ENCODE results near the gene NME7.

The NME7 gene

DNA sequence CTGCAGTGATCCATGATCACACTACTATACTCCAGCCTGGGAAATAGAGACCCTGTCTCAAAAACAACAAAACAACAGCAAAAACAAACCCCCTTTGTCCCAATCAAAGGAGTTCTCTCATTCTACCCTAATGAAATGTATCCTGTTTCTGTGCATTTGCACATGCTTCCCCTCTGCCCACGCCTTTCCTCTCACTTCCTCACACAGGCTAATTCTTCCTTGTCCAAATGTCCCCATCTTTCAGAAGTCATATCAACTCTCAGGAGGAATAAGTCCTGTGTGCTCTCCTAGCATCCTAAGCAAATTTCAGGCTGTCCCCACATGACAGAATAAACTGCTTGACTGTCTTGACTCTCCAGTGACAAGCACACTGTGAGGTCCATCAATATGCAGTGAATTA is 269.2 kb downstream of the NME7 start:
- H3K36me3 Mint-ChIP-seq (ENCODE audit: low read depth) = no peaks in the 10 kb centered on the region
- no peak overlapping the region for H3K27ac Mint-ChIP-seq
- H3K9me3 Mint-ChIP-seq = no peaks in the 10 kb centered on the region
- peaks cover 6% of the 10 kb centered on the region for H3K27me3 Mint-ChIP-seq (ENCODE audit: low read depth)
- no peak overlapping the region for H3K4me3 Mint-ChIP-seq
- TF ChIP-seq, protein P1, sequence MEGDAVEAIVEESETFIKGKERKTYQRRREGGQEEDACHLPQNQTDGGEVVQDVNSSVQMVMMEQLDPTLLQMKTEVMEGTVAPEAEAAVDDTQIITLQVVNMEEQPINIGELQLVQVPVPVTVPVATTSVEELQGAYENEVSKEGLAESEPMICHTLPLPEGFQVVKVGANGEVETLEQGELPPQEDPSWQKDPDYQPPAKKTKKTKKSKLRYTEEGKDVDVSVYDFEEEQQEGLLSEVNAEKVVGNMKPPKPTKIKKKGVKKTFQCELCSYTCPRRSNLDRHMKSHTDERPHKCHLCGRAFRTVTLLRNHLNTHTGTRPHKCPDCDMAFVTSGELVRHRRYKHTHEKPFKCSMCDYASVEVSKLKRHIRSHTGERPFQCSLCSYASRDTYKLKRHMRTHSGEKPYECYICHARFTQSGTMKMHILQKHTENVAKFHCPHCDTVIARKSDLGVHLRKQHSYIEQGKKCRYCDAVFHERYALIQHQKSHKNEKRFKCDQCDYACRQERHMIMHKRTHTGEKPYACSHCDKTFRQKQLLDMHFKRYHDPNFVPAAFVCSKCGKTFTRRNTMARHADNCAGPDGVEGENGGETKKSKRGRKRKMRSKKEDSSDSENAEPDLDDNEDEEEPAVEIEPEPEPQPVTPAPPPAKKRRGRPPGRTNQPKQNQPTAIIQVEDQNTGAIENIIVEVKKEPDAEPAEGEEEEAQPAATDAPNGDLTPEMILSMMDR (IDR thresholded peaks at IDR 0.05; ENCODE audit: unreplicated experiment in 3 of 3) = no peak
- H3K4me1 Mint-ChIP-seq = peaks cover 5% of the 10 kb centered on the region

DNA sequence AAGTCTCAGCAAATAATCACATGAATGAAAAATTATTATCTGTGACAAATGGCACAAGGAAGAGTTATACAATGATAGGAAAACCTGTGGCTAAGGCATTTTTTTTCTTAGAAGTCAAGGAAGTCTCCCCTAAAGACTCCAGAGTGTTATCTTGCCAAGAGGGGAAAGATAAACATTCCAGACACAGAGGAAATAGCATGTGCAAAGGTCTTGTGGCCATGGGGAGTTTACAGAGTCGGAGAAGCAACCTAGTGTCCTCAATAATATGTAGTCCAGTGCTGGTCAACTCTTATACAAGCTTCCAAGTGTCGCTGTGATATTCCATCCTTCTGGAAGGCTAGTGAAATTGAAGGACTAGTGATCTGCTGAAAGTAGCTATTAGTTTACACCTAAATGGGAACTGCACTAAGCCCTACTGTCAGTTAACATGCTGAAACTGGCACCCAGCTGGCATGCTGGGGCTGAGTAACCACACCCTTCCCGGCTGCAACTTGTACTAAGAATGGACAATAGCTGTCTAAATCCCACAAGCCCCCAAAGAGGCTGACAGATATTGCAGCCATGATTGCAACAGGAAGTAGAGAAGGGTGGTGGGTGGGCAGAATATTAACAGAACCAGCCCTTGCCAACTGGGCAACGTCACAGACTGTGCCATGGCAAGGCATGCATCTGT is 272.6 kb downstream of the NME7 start:
- H3K36me3 Mint-ChIP-seq (ENCODE audit: low read depth) = no peaks in the 10 kb centered on the region
- H3K4me3 Mint-ChIP-seq = no peak overlapping the region
- TF ChIP-seq, protein P1 (IDR thresholded peaks at IDR 0.05; ENCODE audit: unreplicated experiment in 3 of 3) = no peak
- no peaks in the 10 kb centered on the region for H3K4me1 Mint-ChIP-seq
- no peaks in the 10 kb centered on the region for H3K9me3 Mint-ChIP-seq
- peaks cover 2% of the 10 kb centered on the region for H3K27me3 Mint-ChIP-seq (ENCODE audit: low read depth)
- H3K27ac Mint-ChIP-seq = no peak overlapping the region

DNA sequence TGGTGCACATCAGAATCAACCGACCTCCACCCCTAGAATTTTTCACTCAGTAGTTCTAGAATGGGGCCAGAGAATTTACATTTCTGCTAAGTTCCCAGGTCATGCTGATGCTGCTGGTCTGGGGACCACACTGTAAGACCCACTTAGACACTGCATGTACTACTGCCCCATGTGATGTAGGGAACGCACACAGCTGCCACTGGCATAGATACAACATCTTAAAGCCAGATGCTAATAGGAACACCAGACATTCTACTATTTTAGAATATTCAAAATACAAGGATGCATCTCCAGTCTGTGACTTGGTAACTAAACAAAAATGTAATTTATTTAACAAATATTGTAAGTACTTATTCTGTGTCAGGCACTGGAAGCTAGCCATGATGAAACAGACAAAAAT is 275.2 kb downstream of the NME7 start:
- TF ChIP-seq, protein P1 (IDR thresholded peaks at IDR 0.05; ENCODE audit: unreplicated experiment in 3 of 3) = no peak
- no peaks in the 10 kb centered on the region for H3K4me1 Mint-ChIP-seq
- peaks cover 4% of the 10 kb centered on the region for H3K27me3 Mint-ChIP-seq (ENCODE audit: low read depth)
- no peaks in the 10 kb centered on the region for H3K36me3 Mint-ChIP-seq (ENCODE audit: low read depth)
- H3K9me3 Mint-ChIP-seq = no peaks in the 10 kb centered on the region
- H3K4me3 Mint-ChIP-seq = no peak overlapping the region
- no peak overlapping the region for H3K27ac Mint-ChIP-seq

DNA sequence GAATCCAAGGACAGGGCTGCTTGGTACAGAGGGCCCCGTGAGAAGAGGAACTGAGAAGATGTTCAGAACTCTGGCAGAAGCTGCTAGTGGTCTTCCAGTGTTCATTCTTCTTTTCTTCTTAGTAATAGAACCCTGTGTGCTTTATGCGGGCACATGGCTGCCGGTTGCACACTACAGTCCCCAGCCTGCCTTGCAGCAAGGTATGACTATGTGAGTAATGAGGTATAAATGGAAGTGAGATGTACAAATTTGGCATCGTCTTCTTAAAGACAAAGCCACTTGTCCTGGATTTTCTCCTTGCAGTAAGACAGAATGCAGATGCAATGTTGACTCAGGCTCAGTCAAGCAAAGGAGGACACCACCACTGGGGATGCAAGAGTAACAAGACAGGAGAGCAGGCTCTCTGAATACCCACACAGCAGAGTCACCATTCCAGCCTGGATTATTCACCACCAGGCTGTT is 276.1 kb downstream of the NME7 start:
- TF ChIP-seq, protein P1 (IDR thresholded peaks at IDR 0.05; ENCODE audit: unreplicated experiment in 3 of 3) = no peak
- no peak overlapping the region for H3K27ac Mint-ChIP-seq
- no peaks in the 10 kb centered on the region for H3K9me3 Mint-ChIP-seq
- H3K4me1 Mint-ChIP-seq = no peaks in the 10 kb centered on the region
- H3K4me3 Mint-ChIP-seq = no peak overlapping the region
- H3K27me3 Mint-ChIP-seq (ENCODE audit: low read depth) = peaks cover 4% of the 10 kb centered on the region
- H3K36me3 Mint-ChIP-seq (ENCODE audit: low read depth) = no peaks in the 10 kb centered on the region

DNA sequence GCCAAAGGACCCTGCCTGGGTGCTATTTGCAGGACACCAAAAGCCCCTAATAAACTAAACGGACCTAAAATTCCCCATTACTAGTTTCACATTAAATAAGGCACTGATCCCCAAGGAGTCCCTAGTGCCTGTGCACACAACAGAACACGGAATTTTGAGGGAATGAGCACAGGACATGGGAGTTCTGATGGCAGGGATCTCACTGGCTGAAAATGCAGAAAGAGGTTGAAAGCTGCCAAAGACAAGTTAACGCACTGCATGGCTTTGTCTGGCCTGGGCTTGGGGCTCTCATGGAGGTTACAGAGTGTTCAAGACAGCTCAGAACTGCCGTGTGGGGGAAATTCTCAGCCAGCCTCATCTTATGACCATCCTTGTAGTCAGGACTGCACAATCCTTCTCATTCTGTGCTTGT is 276.7 kb downstream of the NME7 start:
- peaks cover 4% of the 10 kb centered on the region for H3K27me3 Mint-ChIP-seq (ENCODE audit: low read depth)
- H3K4me3 Mint-ChIP-seq = no peak overlapping the region
- no peak overlapping the region for H3K27ac Mint-ChIP-seq
- H3K4me1 Mint-ChIP-seq = no peaks in the 10 kb centered on the region
- no peaks in the 10 kb centered on the region for H3K36me3 Mint-ChIP-seq (ENCODE audit: low read depth)
- TF ChIP-seq, protein P1 (IDR thresholded peaks at IDR 0.05; ENCODE audit: unreplicated experiment in 3 of 3) = no peak
- H3K9me3 Mint-ChIP-seq = no peaks in the 10 kb centered on the region

DNA sequence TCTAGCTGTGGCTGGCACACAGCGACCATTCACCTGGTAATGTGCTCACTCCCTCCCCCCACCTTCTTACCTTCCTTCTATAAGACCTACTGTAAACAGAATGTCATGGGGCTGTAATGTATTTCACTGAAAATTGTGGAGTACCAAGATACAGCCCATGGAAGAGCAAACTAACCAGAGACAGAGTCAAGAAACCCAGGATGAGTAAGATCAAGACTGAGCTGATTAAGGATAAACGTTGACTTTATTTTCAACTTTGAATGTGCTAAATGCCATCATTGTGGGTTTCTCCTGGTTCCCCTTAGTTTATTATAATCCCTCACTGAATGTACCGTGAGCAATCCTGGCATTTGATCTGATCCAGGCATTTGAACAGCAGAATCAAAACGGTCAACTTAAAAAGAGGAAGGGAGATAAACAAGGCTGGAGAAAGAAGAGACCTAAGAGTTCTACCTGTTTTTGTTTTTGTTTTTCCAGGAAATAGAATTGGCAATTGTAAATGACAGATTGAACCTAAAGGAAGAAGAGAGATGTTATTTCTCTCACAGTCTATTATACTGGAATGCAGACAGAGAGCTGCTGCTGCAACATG is 277.2 kb downstream of the NME7 start:
- no peaks in the 10 kb centered on the region for H3K4me1 Mint-ChIP-seq
- H3K27me3 Mint-ChIP-seq (ENCODE audit: low read depth) = peaks cover 4% of the 10 kb centered on the region
- no peak overlapping the region for H3K27ac Mint-ChIP-seq
- H3K4me3 Mint-ChIP-seq = no peak overlapping the region
- no peaks in the 10 kb centered on the region for H3K36me3 Mint-ChIP-seq (ENCODE audit: low read depth)
- TF ChIP-seq, protein P1 (IDR thresholded peaks at IDR 0.05; ENCODE audit: unreplicated experiment in 3 of 3) = no peak
- H3K9me3 Mint-ChIP-seq = no peaks in the 10 kb centered on the region
